Upper lobe of left lung (tissue), 4 donors: Measurements from ENCODE around the gene CARHSP1.

Experiments
- CTCF ChIP-seq, 6 experiments: fragments of 450-650 bp in 4 of 6; fragments of 200-600 bp in 2 of 6; sonication (generic) in 2 of 6; IDR thresholded peaks; one replicate each; pipeline ENCODE4 v1.5.1; 2016 to 2019; ENCODE audit warnings: antibody characterized with exemption in 6 of 6
- EP300 ChIP-seq, 4 donors: sonication (generic); formaldehyde crosslinking; IDR thresholded peaks; one replicate each; pipeline ENCODE4 v1.5.1; 2017; ENCODE audit warnings: antibody characterized with exemption in 4 of 4, control low read depth in 2 of 4
- POLR2A ChIP-seq, 4 donors: fragments of 450-650 bp; IDR thresholded peaks; one replicate each; pipeline ENCODE4 v1.5.1; 2016 to 2017; ENCODE audit warnings: antibody characterized with exemption in 4 of 4, mild to moderate bottlenecking in 2 of 4
- POLR2AphosphoS5 ChIP-seq, 2 donors: sonication (generic); formaldehyde crosslinking; IDR thresholded peaks; one replicate each; pipeline ENCODE4 v1.5.1; 2017; ENCODE audit warnings: antibody characterized with exemption in 2 of 2

- TF ChIP-seq CTCF (IDR thresholded peaks at IDR 0.05) (no peak), POLR2A (IDR thresholded peaks at IDR 0.05) (no peak), EP300 (IDR thresholded peaks at IDR 0.05) (no peak), POLR2AphosphoS5 (IDR thresholded peaks at IDR 0.05) (no peak)
These were observed 18.6 kb upstream of the CARHSP1 start for GRCh38 chr16:8887431-8887765.
